ENCODE measurements around the gene TSC22D1.
A peak's percentile ranks its signal among the peaks of the same experiment; 100 is the strongest.
"Not testable (repeated sequence)": the region's sequence is repeated elsewhere in the genome, so short reads cannot be mapped to it uniquely, and the experiment has no call there.

TSC22D1 gene

GRCh38 chr13:44498969-44499368, 77.2 kb downstream of the TSC22D1 start:
- DNase-seq = no peak

- no peak for DNase-seq
These were observed 77.6 kb downstream of the TSC22D1 start for GRCh38 chr13:44498502-44498901.

- DNase-seq = no peak
These were observed 78.3 kb downstream of the TSC22D1 start for GRCh38 chr13:44497801-44498200.

- no peak for DNase-seq
These were observed 82.8 kb downstream of the TSC22D1 start for GRCh38 chr13:44493213-44493812.

GRCh38 chr13:44489751-44490150, 86.4 kb downstream of the TSC22D1 start:
- no peak for DNase-seq

GRCh38 chr13:44487989-44488388, 88.1 kb downstream of the TSC22D1 start:
- no peak for DNase-seq

GRCh38 chr13:44484562-44485138, 91.5 kb downstream of the TSC22D1 start:
- no peak for DNase-seq

- no peak for DNase-seq
These were observed 101.8 kb downstream of the TSC22D1 start for GRCh38 chr13:44474122-44474910.

- DNase-seq = no peak
These were observed 104.4 kb downstream of the TSC22D1 start for GRCh38 chr13:44471686-44472085.

GRCh38 chr13:44470638-44471562, 105.2 kb downstream of the TSC22D1 start:
- peak; percentile 6 for DNase-seq

- no peak for DNase-seq
These were observed 107.3 kb downstream of the TSC22D1 start for GRCh38 chr13:44468874-44469273.

GRCh38 chr13:44465318-44465717, 110.8 kb downstream of the TSC22D1 start:
- DNase-seq = no peak

GRCh38 chr13:44464471-44464870, 111.7 kb downstream of the TSC22D1 start:
- DNase-seq = peak; percentile 20

- DNase-seq = no peak
These were observed 112.4 kb downstream of the TSC22D1 start for GRCh38 chr13:44463759-44464158.

- no peak for DNase-seq
These were observed 116.5 kb downstream of the TSC22D1 start for GRCh38 chr13:44459674-44460073.

GRCh38 chr13:44458313-44458975, 117.7 kb downstream of the TSC22D1 start:
- DNase-seq = no peak

GRCh38 chr13:44456212-44456611, 119.9 kb downstream of the TSC22D1 start:
- DNase-seq = not testable (repeated sequence)

GRCh38 chr13:44455769-44456168, 120.4 kb downstream of the TSC22D1 start:
- no peak for DNase-seq

GRCh38 chr13:44453881-44454280, 122.2 kb downstream of the TSC22D1 start:
- DNase-seq = no peak

- no peak for DNase-seq
These were observed 123.1 kb downstream of the TSC22D1 start for GRCh38 chr13:44453069-44453468.

GRCh38 chr13:44452418-44452817, 123.7 kb downstream of the TSC22D1 start:
- no peak for DNase-seq

GRCh38 chr13:44451651-44452050, 124.5 kb downstream of the TSC22D1 start:
- no peak for DNase-seq

GRCh38 chr13:44451126-44451525, 125.0 kb downstream of the TSC22D1 start:
- no peak for DNase-seq

Measured in NCI-H345 (cell line).